Suppressor macrophage (primary cell): ENCODE data around the gene RAD51B.

Experiments used
- DNase-seq, 4 experiments: peaks; one replicate each; pipeline ENCODE4 v3.0.0-alpha.2; 2020 to 2022

Gene RAD51B

GRCh38 chr14:68733086-68733914 is 913.7 kb downstream of the RAD51B start:
- peak; percentile 90 to 98 (median 94) for DNase-seq

DNA sequence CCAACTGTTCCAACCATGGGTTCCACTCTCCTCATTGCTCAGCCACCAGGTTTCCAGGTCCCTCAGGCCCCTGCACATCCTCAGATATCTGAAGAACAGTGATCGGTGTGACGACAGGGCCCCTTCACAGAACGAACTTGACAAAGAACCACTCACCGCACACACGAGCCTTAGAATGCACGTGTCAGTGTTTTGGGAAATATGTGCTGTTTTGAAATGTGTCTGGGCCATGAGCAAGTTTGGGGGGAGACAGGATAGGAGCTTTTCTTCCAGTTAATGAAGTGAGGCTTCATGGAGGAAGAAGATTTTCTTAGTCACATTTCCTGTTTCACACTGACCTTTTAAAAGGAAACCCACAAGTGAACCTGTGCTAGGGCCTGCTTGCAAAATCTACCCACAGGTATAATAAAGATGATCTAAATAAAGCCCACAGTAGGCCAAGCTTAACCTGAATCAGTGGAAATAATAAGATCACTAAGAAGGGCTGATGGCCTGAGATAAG is 914.7 kb downstream of the RAD51B start:
- peak; percentile 66 to 85 (median 74) for DNase-seq

GRCh38 chr14:68735856-68736255 is 916.3 kb downstream of the RAD51B start:
- no peak for DNase-seq

DNA sequence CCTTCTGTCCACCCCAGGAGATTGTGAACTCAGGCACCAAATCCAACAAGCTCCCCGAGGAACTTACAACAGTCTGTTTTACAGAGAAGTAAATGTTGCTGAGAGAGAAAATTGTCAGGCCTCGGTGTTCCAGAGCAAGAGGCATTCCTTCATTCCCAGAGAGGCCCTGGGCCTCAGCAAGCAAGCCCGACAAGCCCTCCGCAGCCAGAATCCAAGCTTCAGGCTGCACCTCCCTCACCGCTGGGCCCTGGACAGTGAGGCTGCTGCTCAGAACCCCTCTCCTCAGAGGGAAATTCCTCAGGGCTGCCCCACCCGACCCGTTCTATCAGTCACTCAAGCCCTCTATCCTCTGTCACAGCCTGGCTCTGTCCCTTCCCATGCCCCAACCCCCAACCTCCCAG is 916.9 kb downstream of the RAD51B start:
- no peak for DNase-seq

DNA sequence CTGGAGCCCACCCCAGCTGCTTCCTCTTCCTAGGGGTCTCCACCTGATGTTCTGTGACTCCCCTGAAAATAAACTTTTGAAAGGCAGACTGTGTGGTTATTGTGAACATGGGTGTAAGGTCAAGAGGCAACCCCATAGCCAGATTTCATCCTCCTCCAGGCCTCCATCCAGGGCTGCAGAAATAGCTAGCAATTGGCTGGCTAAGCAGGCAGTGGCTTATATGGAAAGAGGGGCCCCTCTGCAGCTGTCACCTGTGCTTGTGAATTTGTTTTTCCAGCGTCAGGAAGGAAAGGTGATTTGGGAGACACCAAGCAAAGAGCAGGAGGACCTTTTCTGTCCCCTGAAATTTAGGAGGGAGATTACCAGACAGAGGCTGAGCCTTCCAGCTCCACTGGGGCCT is 917.5 kb downstream of the RAD51B start:
- DNase-seq: no peak

- no peak for DNase-seq
These were observed 919.0 kb downstream of the RAD51B start for GRCh38 chr14:68738559-68738958.

- no peak for DNase-seq
These were observed 920.1 kb downstream of the RAD51B start for GRCh38 chr14:68739701-68740100.

DNA sequence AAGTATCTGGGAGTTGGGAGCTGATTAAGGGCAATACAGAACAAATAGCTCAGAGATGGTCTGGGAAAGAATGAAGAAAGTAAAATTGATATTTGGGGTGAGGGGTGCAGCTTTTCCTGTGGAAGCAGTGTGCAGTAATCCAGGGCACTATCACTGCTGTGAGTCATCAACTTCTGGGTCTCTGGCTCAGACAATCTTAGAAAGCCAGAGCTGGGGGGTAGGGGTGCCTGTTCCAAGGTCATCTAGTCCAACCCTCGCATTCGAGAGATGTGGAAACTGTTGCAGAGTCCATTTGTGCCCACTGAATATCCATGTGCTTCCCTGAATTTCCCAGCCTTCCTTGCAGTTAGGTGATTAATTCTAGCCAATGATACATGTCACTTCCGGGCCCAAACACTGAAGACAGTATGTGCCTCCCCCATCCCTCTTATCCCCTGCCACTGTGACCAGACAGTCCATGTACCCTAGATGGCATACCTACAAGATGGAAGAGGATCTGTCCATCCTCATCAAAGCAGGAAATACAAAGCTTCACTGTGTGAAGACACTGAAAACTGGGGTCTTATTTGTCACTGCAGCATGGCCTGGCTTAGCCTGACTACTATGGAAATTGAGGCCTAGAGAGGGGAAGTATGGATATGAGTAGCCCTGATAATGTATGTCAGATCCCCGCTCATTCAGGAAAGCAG is 921.4 kb downstream of the RAD51B start:
- no peak for DNase-seq

GRCh38 chr14:68741477-68741791 is 921.9 kb downstream of the RAD51B start:
- DNase-seq: no peak

DNA sequence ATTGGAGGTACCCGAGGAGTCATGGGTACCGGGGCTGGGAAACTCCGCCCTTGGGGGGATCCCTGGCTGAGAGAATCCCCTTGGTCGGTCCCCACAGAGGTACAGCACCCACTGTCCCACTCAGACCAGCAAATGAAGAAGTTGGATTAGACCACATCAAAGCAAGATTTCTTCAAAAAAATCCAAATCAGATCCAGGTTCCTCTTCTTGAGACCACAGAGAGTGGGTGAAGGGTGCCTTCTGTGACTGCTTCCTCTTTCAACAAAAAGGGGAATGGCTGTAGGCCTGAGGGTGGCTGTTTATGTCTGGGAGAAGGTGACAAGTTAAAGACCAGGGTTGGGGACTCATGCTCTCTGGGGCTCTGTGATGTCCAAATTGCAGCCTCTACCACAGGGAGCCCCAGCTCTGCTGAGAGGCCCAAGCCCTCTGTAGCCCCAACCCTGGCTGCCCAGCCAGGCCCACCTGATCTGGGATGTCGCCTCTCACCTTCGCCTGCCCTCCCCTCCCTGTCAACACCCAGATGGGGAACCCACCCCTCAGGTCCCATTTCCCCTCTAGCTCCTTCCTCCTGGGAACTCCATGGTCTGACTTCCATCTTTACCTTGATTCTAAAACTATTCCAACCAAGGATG is 922.4 kb downstream of the RAD51B start:
- peak; percentile 84 to 98 (median 92) for DNase-seq

DNA sequence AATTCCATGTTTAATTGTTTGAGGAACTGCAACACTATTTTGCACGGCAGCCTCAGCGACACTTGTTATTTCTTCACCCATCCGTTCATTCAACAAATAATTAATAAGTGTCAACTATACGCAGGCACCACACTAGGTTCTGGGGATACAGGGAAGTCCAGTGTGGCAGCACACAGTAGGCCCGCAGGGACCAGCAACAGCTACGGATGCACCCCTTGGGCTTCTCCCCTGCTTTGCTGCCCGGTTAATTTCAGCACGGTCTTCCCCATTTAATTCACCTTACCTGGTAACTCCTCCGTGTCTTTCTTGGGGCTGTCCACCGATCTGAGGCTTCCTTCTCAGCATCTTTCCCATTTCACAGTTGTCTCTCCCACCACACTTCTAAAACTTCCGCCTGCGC is 925.0 kb downstream of the RAD51B start:
- no peak for DNase-seq

GRCh38 chr14:68747393-68747792 is 927.8 kb downstream of the RAD51B start:
- DNase-seq: no peak

GRCh38 chr14:68748260-68748659 is 928.7 kb downstream of the RAD51B start:
- DNase-seq: no peak

- no peak for DNase-seq
These were observed 929.1 kb downstream of the RAD51B start for GRCh38 chr14:68748691-68749090.

- DNase-seq: no peak
These were observed 930.2 kb downstream of the RAD51B start for GRCh38 chr14:68749487-68750475.

GRCh38 chr14:68752271-68753006 is 932.9 kb downstream of the RAD51B start:
- DNase-seq: peak in 3 of 4 experiments; percentile 26 to 43 (median 37)

- DNase-seq: no peak
These were observed 934.1 kb downstream of the RAD51B start for GRCh38 chr14:68753690-68754089.

DNA sequence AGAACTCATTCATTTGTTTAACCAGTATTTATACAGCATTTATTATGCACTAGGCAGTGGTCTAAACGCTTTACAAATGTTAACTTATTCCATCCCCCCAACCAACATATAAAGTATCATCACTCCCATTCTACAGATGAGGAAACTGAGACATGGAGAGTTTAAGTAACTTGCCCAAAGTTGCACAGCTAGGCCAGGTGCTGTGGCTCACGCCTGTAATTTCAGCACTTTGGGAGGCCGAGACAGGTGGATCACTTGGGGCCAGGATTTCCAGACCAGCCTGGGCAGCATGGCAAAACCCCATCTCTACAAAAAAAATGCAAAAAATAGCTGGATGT is 935.4 kb downstream of the RAD51B start:
- no peak for DNase-seq

DNA sequence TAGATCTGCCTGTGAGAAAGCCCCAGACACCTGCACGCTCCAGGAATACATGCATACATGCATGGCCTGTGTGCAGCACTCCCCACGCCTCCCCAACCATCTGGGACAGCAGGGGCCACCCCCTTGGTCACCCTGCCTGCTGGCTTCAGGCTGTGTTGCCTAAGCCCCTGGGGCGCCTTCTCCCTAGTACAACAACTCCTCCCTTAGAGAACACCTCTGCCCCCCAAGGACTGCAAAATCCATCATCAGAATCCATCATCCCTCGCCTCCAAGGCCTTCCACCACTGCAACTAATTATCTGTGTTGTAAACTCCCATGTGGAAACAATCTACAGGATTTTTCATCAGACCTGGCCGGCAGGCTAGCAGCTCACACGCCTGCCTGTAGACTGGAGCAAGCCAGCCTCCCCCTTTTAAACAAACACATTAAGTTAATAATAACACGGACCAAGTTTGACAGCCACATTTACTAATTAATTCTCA is 936.5 kb downstream of the RAD51B start:
- no peak for DNase-seq

DNA sequence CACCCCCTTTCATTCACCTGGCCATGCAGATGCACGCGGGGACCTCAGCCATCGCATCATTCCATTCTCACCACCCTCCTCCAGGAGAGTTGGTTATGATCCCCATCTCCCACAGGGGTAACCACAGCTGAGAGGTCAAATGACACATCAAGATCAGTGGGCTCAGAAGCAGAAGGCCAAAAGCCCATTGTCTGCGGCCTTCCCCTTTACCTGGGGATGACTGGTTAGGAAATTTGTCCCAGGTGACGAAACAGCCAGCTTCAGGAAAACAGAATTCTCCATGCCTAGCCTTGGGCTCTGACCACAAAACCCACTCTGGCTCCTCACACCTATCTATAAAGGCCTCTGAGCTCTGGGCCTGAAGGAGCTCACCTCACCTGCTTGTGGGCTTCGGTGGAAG is 937.2 kb downstream of the RAD51B start:
- no peak for DNase-seq

- DNase-seq: peak; percentile 94 to 99 (median 96)
These were observed 938.1 kb downstream of the RAD51B start for GRCh38 chr14:68757618-68758081.
